AG10803 (cell line): ENCODE measurements around the gene PGGHG.
"Not testable (repeated sequence)": the region's sequence is repeated elsewhere in the genome, so short reads cannot be mapped to it uniquely, and the experiment has no call there.

Experiments used
- DNase-seq: peaks from one replicate; pipeline ENCODE4 v3.0.0; 2010; ENCODE audit warnings: low read depth
- H3K4me3 ChIP-seq: 2 replicates; pipeline ENCODE4 v1.5.1; 2011; ENCODE audit warnings: mild to moderate bottlenecking, low read length, control low read depth
- CTCF ChIP-seq: conservative IDR thresholded peaks from 2 replicates; pipeline ENCODE4 v1.5.1; 2011; ENCODE audit warnings: mild to moderate bottlenecking, low read length, control low read depth, inconsistent platforms

Gene PGGHG

GRCh38 chr11:330307-330693 lies 41.4 kb downstream of the PGGHG start:
- no peak overlapping the region for H3K4me3 ChIP-seq
- TF ChIP-seq CTCF = no peak
- no peak for DNase-seq

GRCh38 chr11:330694-331357 lies 41.9 kb downstream of the PGGHG start:
- no peak for TF ChIP-seq CTCF
- H3K4me3 ChIP-seq = no peak overlapping the region
- DNase-seq = no peak

DNA sequence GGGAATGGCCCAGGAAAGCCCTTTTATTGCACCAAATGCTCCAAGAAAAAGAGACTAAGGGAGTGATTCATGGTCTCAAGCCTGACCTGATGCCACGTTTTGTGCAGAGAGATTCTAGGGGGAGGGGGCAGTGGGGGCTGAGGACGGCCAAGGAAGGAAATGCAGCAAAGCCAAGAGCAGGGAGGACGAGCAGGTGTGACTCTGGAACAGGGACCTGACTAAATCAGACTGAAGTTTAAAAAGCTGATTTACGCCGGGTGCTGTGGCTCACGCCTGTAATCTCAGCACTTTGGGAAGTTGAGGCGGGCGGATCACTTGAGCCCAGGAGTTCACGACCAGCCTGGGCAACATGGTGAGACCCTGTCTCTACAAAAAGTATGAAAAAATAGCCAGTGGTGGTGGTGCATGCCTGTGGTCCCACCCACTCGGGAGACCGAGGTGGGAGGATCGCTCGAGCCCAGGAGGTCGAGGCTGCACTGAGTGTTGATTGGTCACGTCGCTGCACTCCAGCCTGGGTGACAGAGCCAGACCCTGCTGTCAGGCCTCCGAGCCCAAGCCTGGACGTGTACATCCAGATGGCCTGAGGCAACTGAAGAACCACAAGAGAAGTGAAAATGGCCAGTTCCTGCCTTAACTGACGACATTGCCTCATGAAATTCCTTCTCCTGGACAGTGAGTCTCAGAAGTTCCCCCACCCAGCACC lies 42.6 kb downstream of the PGGHG start:
- no peak overlapping the region for H3K4me3 ChIP-seq
- no peak for DNase-seq
- TF ChIP-seq CTCF = no peak

GRCh38 chr11:332651-333480 lies 43.9 kb downstream of the PGGHG start:
- no peak for TF ChIP-seq CTCF
- no peak overlapping the region for H3K4me3 ChIP-seq
- no peak for DNase-seq

DNA sequence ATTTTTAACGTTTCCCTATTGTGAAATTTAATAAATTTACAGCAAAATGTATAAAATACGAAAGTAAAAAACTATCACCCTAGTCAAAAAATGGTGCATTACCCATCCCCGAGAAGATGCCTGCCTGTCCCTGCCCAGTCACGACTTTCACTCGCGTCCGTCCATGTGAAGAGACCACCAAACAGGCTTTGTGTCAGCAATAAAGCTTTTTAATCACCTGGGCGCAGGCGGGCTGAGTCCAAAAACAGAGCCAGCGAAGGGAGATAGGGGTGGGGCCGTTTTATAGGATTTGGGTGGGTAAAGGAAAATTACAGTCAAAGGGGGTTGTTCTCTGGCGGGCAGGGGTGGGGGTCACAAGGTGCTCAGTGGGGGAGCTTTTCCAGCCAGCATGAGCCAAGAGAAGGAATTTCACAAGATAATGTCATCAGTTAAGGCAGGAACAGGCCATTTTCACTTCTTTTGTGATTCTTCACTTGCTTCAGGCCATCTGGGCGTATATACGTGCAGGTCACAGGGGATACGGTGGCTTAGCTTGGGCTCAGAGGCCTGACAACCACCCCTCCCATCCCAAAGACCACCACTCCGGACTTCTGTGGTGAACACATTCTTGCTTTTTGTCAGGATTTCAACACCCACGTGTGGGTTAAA lies 44.8 kb downstream of the PGGHG start:
- H3K4me3 ChIP-seq, DNase-seq: not testable (repeated sequence)

GRCh38 chr11:334264-334994 lies 45.5 kb downstream of the PGGHG start:
- TF ChIP-seq CTCF = no peak
- no peak for DNase-seq
- no peak overlapping the region for H3K4me3 ChIP-seq
